GM19324 (cell line): ENCODE data around the gene KLHL29.

ENCODE experiments used
- ATAC-seq: cut with Tn5 transposase; IDR thresholded peaks from one replicate; pipeline ENCODE4 v1.9.1; 2021; ENCODE audit warnings: mild to moderate bottlenecking, moderate library complexity; ENCODE audit not compliant: unreplicated experiment, low FRiP score

The KLHL29 gene

DNA sequence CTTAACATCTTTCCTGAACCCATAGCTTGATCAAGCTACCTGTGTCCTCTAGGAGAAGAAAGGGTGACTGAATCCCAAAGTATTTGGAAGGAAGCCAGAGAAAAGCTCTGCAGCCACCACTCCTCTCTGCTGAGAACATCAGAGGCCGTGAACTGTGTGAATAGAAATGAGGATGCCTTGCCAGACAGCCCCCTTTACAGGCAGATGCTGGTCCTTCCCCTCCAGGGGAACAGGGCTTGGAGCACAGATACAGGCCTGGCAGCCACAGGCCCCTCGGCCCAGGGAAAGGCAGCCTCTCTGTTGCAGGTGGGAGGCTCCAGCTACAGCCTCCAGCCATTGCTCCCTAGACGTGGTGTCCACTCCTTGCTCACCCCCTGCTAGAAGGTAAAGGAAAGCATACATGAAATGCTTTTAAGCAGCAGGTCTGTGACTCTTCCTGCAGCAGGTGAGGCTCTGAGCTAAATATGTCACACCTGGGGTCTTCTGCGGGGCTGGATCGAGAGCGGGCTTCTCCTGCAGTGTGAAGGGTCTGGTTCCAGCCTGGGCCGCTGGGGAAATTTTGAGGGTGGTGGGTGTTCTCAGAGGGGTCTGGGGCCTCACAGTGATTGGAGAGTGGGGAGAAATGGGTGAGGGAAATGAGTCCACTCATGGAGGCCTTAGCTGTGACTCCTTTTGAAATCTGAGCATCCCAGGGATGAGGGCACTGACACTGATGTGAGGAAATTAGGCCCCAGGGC, 234.0 kb downstream of the KLHL29 start:
- ATAC-seq, result no peak

DNA sequence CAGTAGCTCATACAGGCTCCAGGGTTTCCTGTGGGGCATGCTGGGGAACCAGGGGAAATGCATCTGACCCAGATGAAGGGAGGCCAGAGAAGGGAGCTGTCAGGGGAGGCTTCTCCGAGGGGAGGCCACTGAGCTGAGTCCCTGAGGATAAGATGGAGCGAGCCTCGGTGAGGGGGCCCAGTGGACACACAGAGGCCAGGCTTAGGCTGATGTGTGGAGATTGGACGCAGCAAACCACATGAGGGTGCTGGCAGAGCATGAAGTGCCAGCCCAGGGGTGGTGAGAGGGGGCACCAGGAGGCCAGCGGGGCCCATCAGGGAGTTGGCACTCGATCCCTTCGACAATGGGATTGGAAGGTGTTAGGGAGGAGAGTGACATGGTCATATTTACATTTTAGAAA, 235.0 kb downstream of the KLHL29 start:
- ATAC-seq, result no peak

DNA sequence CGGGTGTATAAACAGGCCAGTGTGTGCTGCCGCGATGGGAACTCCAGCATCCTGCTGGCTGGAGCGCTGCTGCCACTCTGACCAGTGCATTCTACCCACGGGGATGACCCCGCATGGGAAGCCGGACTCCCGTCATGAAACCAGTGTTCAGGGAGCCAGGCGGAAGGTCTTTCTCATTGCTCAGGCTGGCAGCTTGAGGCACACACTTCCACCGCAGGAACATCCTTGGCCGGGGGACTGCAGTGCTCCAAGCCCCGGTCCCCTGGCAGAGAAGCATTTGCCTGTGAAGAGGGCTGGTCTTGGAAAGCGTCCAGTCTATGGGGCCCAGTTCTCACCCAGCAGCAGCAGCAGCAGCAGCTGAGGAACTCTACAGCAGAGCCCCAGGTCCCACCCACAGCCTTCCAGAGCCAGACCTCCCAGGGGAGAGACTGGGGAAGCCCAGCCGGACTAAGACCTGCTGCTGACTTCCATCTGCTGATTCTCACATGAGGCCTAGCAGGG, 235.9 kb downstream of the KLHL29 start:
- no peak for ATAC-seq

DNA sequence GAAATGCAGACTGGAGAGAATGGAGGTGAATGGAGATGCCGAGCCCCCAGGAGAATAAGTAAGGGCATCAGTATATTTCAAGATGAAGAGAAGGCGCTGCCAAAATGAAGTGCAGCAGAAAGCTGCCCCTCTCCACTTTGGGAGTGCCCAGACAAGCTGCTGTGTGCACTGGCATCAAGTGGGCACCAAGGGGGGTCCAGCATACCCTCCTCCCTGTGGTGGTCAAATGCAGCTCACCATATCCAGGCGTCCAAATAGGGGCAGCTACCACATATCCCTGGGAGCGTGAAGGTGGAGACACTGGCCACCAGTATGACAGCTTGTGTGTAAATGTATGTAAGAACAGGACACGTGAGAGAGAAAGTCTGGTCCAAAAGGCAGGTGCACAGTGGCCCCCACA, 236.6 kb downstream of the KLHL29 start:
- no peak for ATAC-seq

DNA sequence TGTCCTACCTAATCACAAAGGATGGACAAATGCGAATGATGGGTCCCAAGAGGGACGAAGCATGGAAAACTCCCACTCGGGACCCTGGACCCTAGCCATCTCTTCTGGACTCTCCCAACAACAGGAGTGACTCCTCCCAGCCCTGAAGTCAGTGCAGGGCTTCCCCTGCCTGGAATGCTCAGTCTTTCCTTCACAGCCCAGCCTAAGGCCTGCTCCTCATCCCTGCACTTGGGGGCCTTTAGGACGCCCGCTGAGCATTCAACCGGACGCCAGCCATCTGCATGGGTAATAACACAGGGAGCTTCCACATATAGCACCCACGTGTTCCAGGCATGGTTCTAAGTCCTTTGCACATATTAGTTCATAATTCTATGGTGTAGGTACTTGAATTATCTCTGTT, 237.5 kb downstream of the KLHL29 start:
- no peak for ATAC-seq

DNA sequence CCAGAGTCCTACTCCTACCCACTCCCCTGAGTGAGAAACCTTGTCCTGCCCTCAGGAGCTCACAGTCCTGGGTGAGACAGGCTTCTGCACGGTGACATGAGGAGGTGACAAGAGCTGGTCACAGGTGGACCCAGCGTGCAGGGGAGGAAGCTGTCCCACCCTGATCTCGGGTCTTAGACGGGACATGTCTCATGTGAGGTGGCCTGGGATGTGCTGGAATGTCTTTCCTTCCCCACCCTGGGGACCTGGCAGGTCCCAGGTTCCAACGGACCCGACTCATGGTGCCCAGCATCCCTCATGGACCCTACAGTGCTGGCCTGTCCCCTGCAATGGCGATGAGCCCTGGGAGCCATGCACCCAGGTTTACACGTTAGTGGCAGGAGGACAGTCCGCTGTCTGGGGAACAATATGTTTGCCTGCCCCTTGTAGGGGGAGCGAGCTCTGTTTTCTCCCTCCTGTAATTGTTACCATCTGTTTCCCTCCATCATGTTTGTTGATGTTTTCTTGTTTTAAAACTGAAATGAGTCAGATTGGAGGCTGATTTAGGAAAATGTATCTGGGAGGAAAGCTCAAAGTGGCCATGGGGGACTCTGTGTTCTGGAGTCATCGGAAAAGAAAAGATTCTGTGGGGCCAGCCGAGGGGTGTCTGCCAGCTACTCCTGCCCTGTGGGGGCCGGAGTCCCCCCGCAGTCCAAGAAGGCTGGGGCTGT, 238.1 kb downstream of the KLHL29 start:
- no peak for ATAC-seq

DNA sequence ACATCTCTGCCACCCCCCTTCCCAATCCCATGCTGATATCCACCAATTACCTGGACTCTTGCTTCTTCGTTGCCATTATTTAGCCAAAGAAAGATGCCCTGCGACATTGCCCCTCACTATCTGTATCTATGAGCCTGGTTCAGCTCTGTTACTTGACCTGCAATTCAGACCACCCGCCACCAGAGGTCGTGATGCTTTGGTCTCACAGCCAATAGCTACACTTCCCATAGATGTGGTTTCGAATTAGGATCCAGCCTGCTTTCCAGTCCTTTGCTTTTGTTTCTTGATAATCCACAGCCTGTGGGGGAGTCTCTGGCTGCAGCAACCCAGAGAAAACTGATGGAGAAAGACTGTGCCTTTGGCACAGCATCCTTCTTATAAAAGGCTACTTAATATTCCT, 239.4 kb downstream of the KLHL29 start:
- no peak for ATAC-seq

DNA sequence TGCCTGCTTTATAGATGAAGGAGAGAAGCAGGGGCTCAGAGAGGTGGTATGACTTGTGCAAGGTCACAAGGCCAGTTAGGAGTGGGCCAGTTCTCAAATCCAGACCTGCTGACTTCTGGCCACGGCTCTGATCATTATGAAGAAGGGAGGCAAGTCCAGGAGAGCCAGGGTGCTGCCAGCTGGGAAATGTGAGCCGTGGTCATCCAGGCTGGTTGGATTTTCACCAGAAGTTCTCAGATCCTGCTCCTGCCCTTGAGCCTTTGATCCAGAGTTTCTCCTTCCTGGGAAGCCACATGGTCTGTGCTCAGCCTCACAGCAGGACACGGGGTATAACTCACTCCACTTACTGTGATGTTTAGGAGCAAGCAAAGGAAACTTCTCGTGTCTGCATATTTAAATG, 239.9 kb downstream of the KLHL29 start:
- ATAC-seq, result no peak

DNA sequence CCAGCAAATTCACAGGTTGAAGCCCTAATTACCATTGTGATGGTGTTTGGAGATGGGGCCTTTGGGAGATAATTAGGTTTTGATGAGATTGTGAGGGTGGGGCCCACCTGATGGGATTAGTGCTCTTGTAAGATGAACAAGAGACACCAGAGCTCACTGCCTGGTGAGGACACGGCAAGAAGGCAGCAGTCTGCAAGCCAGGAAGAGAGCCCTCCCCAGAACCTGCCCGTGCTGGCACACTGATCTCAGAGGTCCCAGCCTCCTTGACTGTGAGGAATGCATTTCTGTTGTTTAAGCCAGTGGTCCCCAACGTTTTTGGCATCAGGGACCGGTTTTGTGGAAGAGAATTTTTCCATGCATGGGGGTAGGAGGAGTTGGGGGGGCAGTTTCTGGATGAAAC, 240.7 kb downstream of the KLHL29 start:
- no peak for ATAC-seq

DNA sequence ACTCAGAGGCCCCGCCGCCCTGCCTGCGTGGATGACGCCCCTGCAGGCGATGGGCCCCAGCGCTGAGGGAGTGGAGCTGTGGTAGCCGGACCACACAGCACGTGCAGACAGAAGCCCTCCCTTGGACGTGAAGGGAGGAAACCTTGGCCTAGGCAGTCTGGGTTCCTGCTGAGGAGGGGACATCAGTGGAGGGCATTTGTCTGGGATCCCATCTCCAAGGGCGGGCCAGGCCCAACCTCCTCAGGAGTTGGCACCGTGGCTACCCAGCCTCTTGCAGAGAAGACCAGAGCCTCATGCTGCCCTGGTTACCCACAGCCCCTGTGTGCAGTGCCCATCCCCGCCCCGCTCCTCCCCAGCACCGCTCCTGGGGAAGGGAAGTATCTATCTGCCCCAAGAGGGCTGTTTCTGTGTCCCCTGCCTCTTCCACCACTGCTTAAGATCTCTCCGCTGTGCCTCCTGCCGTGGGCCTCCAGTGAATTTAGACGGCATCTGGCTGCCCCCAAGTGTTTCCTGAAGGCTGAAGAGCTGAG, 241.8 kb downstream of the KLHL29 start:
- ATAC-seq, result no peak

DNA sequence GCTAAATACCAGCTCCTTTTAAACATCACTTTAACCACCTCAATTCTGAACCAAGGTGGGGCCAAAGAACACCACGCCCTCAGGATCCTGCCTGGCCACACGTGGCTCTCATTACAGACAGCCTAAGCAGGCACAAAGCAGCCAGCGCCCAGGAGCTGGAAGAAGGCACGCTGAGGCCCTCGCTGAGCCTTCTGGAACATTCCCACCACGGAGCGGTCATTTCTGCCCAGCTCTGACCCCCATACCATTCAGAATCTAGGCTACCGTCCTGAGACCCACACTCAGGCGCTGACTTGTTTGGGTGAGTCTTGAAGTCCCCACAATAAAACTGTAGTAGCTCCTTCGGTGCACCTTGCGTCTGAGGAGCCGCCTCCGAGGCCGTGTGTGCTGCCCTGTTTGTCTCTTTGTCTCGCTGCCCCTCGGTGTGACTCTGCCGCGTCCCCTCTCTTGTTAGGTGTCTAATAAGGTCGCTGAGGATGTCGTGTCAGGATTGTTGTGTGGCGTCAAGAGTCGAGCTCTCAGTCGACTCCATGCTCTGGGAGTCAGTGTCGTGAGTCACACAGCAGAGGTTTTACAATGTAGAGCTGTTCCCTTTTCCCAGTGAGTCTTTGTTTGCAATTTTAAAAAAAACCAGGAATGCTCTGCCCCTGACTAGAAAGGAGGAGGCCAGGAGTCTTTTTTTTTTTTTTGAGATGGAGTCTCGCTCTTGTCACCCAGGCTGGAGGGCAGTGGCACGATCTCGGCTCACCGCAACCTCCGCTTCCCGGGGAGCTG, 242.4 kb downstream of the KLHL29 start:
- ATAC-seq, result no peak

DNA sequence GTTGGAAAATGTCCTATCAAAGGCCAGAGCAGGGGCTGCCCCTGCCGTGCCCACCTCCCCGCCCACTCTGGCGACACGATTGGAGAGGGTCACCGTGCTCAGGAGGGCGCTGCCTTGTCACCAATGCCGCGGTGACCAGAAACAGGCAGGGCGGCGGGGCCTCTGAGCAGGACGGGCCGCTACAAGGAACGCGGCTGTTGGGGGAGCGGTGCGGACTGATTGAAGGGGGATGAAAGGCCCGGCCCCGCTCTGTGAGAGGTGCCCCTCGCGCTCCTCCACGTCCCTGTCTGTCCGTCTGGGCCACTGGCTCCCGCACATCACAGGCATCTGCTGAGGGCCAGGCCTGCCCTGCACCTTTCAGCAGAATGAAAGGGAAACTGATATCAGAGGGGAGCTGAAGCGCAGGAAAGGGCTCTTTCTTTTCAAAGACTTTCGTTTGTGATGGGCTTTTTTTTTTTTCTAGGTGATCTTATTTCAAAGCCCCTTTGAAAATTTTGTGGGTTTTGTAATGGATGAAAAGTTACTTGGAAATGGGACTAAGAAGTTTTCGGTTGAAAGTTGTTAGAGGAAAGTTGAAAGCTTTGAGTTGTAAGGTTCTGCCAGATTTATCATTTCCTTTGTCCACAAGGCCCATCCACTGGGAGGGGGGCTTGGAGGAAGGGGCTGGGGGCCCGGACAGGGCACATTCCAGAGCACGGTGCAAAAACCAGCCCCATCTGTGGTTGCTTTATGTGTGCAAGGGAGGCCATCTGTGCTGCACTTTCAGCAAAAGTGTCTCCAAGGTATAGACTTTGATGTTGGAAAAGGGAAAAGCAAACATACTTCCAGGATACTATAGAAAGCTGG, 244.2 kb downstream of the KLHL29 start:
- ATAC-seq, result no peak

DNA sequence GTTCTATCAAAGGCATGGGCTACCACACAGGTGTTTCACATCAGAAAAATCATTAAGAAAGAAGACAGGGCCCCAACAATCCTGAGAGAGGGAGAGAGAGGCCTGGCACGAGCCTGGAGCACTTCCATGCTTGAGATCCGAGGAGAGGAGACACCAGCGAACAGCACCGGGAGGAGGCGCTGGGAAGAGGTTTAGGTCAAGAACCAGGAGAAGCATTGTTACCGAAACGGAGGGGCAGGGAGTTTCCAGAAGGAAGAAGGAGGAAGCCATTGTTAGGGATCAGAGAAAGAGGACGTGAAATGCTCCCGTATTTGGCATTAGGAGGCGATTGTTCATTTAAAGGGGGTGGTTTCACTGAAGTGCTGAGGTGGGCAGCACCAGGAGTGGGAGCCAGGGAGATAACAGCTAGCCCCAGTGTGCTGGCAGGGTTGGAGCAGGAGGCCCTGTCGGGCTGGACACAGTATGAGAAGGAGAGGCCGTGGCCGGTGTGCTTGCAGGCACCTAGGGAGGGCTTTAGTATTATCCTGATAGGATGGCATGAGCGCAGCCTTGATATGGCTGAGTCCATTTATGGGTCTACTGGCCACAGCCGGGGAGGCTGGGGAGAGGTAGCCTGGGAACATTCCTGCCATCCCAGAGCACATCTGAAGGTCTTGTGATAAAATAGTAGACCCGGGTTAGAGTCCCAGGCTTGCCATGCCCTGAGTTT, 244.9 kb downstream of the KLHL29 start:
- no peak for ATAC-seq

DNA sequence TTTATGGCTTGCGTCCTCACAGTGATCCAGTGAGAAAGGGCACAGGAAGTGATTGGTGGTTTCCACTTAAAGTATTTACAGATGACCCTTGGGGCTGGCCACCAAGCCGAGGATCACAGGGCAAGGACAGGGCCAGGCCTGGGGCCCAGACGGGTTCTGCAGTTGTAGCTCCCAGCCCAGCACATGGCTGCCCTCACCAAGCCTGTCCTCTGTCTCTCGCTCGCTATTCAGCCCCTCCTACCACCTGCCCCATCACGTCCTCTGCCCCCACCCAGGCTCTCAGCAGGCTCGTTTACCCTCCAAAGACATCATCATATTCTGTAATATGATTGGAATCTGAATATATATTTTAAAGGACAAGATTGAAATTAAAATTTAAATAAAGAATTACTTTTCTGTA, 246.0 kb downstream of the KLHL29 start:
- no peak for ATAC-seq

DNA sequence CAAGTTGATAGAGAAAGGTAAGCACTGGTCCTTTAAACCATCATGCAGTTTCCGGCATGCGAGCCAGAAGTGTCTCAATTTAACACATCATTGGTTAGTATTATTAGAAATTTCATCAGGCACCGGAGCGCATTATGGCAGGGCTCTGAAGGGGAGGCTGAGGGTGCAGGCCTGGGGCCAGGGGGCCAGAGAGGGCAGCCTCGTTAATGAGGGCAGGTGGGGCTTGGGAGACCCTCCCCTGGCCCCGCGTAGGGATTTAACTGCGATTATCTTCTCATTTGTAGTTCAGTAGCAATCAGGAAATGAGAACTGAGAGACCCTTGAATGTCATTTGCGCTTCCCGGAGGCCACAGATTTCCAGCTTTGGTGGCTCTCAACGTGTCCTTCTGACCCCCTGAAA, 246.4 kb downstream of the KLHL29 start:
- ATAC-seq, result no peak

DNA sequence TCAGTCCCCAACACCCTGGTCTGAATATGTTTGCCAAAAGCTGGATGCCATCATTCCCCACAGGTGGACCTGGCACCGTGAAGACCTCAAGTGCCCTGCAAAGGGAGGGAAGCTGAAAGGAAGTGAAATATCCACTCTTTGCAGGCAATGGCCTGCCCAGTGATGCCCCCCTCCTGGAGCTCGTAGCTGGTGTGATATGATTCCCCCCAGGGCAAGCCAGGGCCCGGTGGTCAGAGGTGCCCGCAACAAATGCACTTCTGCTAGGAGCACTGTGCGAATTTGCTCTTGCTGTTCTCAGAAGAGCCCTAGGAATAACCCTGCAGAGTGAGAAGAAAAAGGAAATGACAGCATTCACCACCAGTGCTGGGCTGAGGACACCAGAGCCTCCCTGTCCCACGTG, 247.4 kb downstream of the KLHL29 start:
- ATAC-seq, result no peak

DNA sequence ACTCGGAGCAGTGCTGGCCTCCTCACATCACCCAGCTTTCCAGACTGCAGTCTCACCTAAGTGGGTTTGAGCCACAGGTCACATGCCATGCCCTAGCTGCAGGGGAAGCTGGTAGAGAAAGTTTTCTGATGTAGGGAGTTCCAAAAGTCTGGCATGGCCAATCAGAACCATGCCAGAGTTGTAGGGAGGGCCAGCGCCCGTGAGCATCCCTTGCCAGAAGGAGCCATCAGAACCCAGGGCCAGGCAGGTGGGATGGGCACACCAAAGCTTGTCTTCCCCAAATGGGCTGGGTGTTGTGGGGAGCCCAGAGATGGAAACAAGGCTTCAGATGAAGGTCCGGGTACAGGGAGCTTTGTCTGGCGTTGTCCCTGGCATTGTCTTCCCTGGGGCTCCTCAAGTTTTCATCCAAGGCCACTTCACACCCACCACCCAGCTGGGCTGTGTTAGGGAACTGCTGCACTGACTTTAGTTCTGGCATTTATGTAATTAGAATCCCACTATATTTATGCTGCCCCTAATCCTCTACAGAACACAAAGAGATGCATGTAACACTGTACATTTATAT, 247.9 kb downstream of the KLHL29 start:
- no peak for ATAC-seq

DNA sequence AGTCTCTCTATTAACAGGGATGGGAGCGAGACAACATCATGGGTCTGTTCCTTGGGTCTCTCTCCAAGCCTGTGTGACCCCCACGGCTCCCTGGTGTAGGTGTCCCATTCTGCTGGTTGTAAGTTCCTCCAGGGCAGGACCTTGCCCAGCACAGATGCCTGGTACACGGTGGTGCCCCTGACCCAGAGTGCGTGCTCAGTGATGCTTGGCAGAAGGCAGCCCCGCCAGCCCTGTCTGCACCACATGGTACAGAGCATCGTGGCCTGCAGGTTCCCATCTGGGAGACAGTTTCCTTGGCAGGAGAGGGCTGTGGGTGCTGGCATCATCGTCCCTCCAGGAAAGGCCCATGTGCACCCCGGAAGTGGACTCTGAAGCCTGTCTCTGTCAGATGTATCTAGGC, 249.0 kb downstream of the KLHL29 start:
- no peak for ATAC-seq
